GM23338 (cell line): ENCODE measurements around the gene NOSTRIN. TPM values are rescaled to one million over a fixed set of nuclear protein-coding genes. Genes with fewer than 3 reads are reported as not detected.

ENCODE experiments used
- ATAC-seq: fragments of 200-7000 bp; cut with Tn5 transposase; 3 replicates; pipeline ENCODE4 v1.9.1; 2020
- DNase-seq: peaks from one replicate; pipeline ENCODE4 v3.0.0-alpha.2; 2015; ENCODE audit warnings: low spot score
- H2AFZ ChIP-seq: fragments of 200-600 bp; sonication (generic); 2 replicates; pipeline ENCODE4 v1.8.0; 2016; ENCODE audit warnings: antibody characterized with exemption, mild to moderate bottlenecking, moderate library complexity
- H3F3A ChIP-seq: fragments of 200-600 bp; sonication (generic); replicated peaks from 2 replicates; pipeline ENCODE4 v1.8.0; 2017; ENCODE audit warnings: antibody characterized with exemption, mixed run types, low read depth
- H3K27ac ChIP-seq: fragments of 200-600 bp; sonication (generic); 2 replicates; pipeline ENCODE4 v1.6.1; 2016; ENCODE audit warnings: low read depth
- H3K27me3 ChIP-seq: fragments of 200-600 bp; sonication (generic); 2 replicates; pipeline ENCODE4 v1.8.0; 2016; ENCODE audit warnings: mild to moderate bottlenecking, mixed run types, moderate library complexity; ENCODE audit not compliant: insufficient read depth
- H3K36me3 ChIP-seq: fragments of 200-600 bp; sonication (generic); 2 replicates; pipeline ENCODE4 v1.8.0; 2016; ENCODE audit warnings: mild to moderate bottlenecking; ENCODE audit not compliant: insufficient read depth
- H3K4me1 ChIP-seq: fragments of 200-600 bp; sonication (generic); 2 replicates; pipeline ENCODE4 v1.8.0; 2016; ENCODE audit warnings: mild to moderate bottlenecking, moderate library complexity; ENCODE audit not compliant: insufficient read depth
- H3K4me2 ChIP-seq: fragments of 200-600 bp; sonication (generic); 2 replicates; pipeline ENCODE4 v1.7.1; 2017; ENCODE audit warnings: mixed run types
- H3K4me3 ChIP-seq: fragments of 200-600 bp; sonication (generic); 2 replicates; pipeline ENCODE4 v1.6.1; 2016; ENCODE audit warnings: mixed run types
- H3K79me2 ChIP-seq: fragments of 200-600 bp; sonication (generic); replicated peaks from 2 replicates; pipeline ENCODE4 v1.8.0; 2017; ENCODE audit warnings: mild to moderate bottlenecking; ENCODE audit not compliant: insufficient read depth
- H3K9me2 ChIP-seq: fragments of 200-600 bp; sonication (generic); 2 replicates; pipeline ENCODE4 v1.8.0; 2017; ENCODE audit not compliant: insufficient read depth
- H4K20me1 ChIP-seq: fragments of 200-600 bp; sonication (generic); replicated peaks from 2 replicates; pipeline ENCODE4 v1.8.0; 2017; ENCODE audit warnings: mild to moderate bottlenecking; ENCODE audit not compliant: insufficient read depth
- H3K27ac Mint-ChIP-seq: 2 replicates; pipeline ENCODE4 v1.8.0; 2020; ENCODE audit warnings: inconsistent platforms, mild to moderate bottlenecking, moderate library complexity, mixed read lengths
- H3K27me3 Mint-ChIP-seq: 3 replicates; pipeline ENCODE4 v1.8.0; 2022; ENCODE audit warnings: low read depth, mild to moderate bottlenecking, moderate library complexity, mixed read lengths, inconsistent platforms; ENCODE audit not compliant: insufficient read depth, poor library complexity
- H3K36me3 Mint-ChIP-seq: 3 replicates; pipeline ENCODE4 v1.8.0; 2021; ENCODE audit warnings: low read depth, mild to moderate bottlenecking, inconsistent platforms, moderate library complexity, mixed read lengths
- H3K4me1 Mint-ChIP-seq: 3 replicates; pipeline ENCODE4 v1.8.0; 2020; ENCODE audit warnings: mild to moderate bottlenecking, inconsistent platforms, mixed read lengths
- H3K4me3 Mint-ChIP-seq: 3 replicates; pipeline ENCODE4 v1.8.0; 2021; ENCODE audit warnings: moderate library complexity, mild to moderate bottlenecking, inconsistent platforms, mixed read lengths
- H3K9me3 Mint-ChIP-seq: 3 replicates; pipeline ENCODE4 v1.8.0; 2020; ENCODE audit warnings: moderate library complexity, mild to moderate bottlenecking, inconsistent platforms, mixed read lengths
- CREB1 ChIP-seq: fragments of 250-450 bp; sonication (Bioruptor Pico); IDR thresholded peaks from 2 replicates; pipeline ENCODE4 v1.5.0; 2020; ENCODE audit warnings: low read depth, mild to moderate bottlenecking, moderate library complexity
- EZH2 ChIP-seq: fragments of 200-600 bp; sonication (generic); IDR thresholded peaks from one replicate; pipeline ENCODE4 v1.8.0; 2017; ENCODE audit warnings: antibody characterized with exemption, mild to moderate bottlenecking, low read depth; ENCODE audit not compliant: unreplicated experiment
- EZH2phosphoT487 ChIP-seq: fragments of 200-600 bp; sonication (generic); IDR thresholded peaks from one replicate; pipeline ENCODE4 v1.8.1; 2018; ENCODE audit warnings: antibody characterized with exemption; ENCODE audit not compliant: unreplicated experiment
- JUNB ChIP-seq: IDR thresholded peaks from one replicate; pipeline ENCODE4 v1.6.1; 2016; ENCODE audit warnings: antibody characterized with exemption; ENCODE audit not compliant: unreplicated experiment
- NANOG ChIP-seq: IDR thresholded peaks from 2 replicates; pipeline ENCODE4 v1.6.1; 2016; ENCODE audit warnings: antibody characterized with exemption, borderline replicate concordance
- POLR2AphosphoS5 ChIP-seq: IDR thresholded peaks from 2 replicates; pipeline ENCODE4 v1.6.1; 2016; ENCODE audit warnings: antibody characterized with exemption, low read depth
- REST ChIP-seq: IDR thresholded peaks from one replicate; pipeline ENCODE4 v1.6.1; 2018; ENCODE audit warnings: antibody characterized with exemption; ENCODE audit not compliant: unreplicated experiment
- STAT1 ChIP-seq: IDR thresholded peaks from one replicate; pipeline ENCODE4 v1.6.1; 2016; ENCODE audit warnings: antibody characterized with exemption; ENCODE audit not compliant: unreplicated experiment
- ZNF114 ChIP-seq: fragments of 250-450 bp; sonication (Bioruptor Pico); IDR thresholded peaks from 2 replicates; pipeline ENCODE4 v1.5.0; 2020; ENCODE audit warnings: mild to moderate bottlenecking, moderate library complexity
- ZNF331 ChIP-seq: fragments of 250-450 bp; sonication (Bioruptor Pico); IDR thresholded peaks from 2 replicates; pipeline ENCODE4 v1.5.0; 2020; ENCODE audit warnings: low read depth, mild to moderate bottlenecking, moderate library complexity
- polyA plus RNA-seq: library from polyadenylated mRNA; unstranded; fragments of >200 nt; fragmentation: Nextera tagmentation; extraction: Ambion mirVana; gene quantifications from 2 replicates; pipeline ENCODE4 v1.2.1, GENCODE V29; 2016
- total RNA-seq: library from RNA; depleted of rRNA; stranded (reverse); fragments of >200 nt; shearing (Covaris generic); gene quantifications from 2 replicates; pipeline ENCODE4 v1.2.3, GENCODE V29; 2014
- TF ChIP-seq, protein P1 (sequence below), 2 experiments: fragments of 200-600 bp in 1 of 2; sonication (generic) in 1 of 2; conservative IDR thresholded peaks; 2 replicates each; pipeline versions ENCODE4 v1.5.1 to v1.6.1; 2016 to 2017; ENCODE audit warnings: antibody characterized with exemption in 2 of 2, low read depth in 2 of 2, mild to moderate bottlenecking in 2 of 2, moderate library complexity in 1 of 2
- TF ChIP-seq, protein P2 (sequence below): IDR thresholded peaks from 2 replicates; pipeline ENCODE4 v1.6.1; 2016; ENCODE audit warnings: antibody characterized with exemption
- TF ChIP-seq, protein P3 (sequence below): fragments of 250-450 bp; sonication (Bioruptor Pico); IDR thresholded peaks from 2 replicates; pipeline ENCODE4 v1.5.0; 2020; ENCODE audit warnings: mild to moderate bottlenecking, moderate library complexity

Gene NOSTRIN
- total and polyA plus RNA-seq, 2 experiments from 2014 or later: 1.8 TPM; not detected in 1

DNA sequence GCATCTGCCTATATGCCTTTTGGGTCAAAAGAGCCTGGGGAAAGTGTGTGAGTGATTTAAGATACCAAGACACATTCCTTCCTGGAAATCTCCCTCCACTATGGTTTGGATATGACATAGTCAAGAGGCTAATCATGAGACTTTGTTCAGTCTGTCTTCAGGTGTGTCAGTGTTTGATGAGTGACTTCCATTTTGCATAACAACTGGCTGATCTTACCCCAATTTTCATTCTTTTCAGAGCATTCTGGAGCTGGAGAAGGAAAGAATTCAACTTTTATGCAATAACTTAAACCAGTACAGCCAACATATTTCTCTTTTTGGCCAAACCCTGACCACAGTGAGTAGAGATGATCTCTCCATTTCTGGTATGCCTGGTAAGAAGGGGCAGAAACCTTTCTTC, 48.4 kb downstream of the NOSTRIN start:
- peaks cover 2% of the 10 kb centered on the region for H3K27me3 Mint-ChIP-seq
- H3K27ac Mint-ChIP-seq: no peak overlapping the region
- Histone ChIP-seq H3K9me2 (no peaks in the 10 kb centered on the region), H2AFZ (no peak overlapping the region), H3K27me3 (no peaks in the 10 kb centered on the region), H4K20me1 (no peaks in the 10 kb centered on the region), H3F3A (no peaks in the 10 kb centered on the region), H3K4me1 (no peaks in the 10 kb centered on the region), H3K27ac (no peak overlapping the region), H3K36me3 (no peaks in the 10 kb centered on the region), H3K4me3 (no peak overlapping the region), H3K4me2 (no peak overlapping the region), H3K79me2 (no peaks in the 10 kb centered on the region)
- ATAC-seq (no peak), DNase-seq (no peak)
- no peak overlapping the region for H3K4me3 Mint-ChIP-seq
- H3K36me3 Mint-ChIP-seq: peaks cover 8% of the 10 kb centered on the region; the same call in 2 of the 3 replicates
- H3K9me3 Mint-ChIP-seq: no peaks in the 10 kb centered on the region
- TF ChIP-seq, protein P1, sequence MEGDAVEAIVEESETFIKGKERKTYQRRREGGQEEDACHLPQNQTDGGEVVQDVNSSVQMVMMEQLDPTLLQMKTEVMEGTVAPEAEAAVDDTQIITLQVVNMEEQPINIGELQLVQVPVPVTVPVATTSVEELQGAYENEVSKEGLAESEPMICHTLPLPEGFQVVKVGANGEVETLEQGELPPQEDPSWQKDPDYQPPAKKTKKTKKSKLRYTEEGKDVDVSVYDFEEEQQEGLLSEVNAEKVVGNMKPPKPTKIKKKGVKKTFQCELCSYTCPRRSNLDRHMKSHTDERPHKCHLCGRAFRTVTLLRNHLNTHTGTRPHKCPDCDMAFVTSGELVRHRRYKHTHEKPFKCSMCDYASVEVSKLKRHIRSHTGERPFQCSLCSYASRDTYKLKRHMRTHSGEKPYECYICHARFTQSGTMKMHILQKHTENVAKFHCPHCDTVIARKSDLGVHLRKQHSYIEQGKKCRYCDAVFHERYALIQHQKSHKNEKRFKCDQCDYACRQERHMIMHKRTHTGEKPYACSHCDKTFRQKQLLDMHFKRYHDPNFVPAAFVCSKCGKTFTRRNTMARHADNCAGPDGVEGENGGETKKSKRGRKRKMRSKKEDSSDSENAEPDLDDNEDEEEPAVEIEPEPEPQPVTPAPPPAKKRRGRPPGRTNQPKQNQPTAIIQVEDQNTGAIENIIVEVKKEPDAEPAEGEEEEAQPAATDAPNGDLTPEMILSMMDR (conservative IDR thresholded peaks at IDR 0.05; ENCODE audit: low read depth in 2 of 2): no peak
- TF ChIP-seq STAT1 (no peak), NANOG (no peak), EZH2 (no peak), POLR2AphosphoS5 (no peak), JUNB (no peak), ZNF331 (CRISPR knock-in tag) (no peak), EZH2phosphoT487 (no peak), CREB1 (CRISPR knock-in tag) (no peak), ZNF114 (CRISPR knock-in tag) (no peak), REST (no peak)
- TF ChIP-seq, protein P2, sequence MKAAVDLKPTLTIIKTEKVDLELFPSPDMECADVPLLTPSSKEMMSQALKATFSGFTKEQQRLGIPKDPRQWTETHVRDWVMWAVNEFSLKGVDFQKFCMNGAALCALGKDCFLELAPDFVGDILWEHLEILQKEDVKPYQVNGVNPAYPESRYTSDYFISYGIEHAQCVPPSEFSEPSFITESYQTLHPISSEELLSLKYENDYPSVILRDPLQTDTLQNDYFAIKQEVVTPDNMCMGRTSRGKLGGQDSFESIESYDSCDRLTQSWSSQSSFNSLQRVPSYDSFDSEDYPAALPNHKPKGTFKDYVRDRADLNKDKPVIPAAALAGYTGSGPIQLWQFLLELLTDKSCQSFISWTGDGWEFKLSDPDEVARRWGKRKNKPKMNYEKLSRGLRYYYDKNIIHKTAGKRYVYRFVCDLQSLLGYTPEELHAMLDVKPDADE: no peak
- TF ChIP-seq, protein P3, sequence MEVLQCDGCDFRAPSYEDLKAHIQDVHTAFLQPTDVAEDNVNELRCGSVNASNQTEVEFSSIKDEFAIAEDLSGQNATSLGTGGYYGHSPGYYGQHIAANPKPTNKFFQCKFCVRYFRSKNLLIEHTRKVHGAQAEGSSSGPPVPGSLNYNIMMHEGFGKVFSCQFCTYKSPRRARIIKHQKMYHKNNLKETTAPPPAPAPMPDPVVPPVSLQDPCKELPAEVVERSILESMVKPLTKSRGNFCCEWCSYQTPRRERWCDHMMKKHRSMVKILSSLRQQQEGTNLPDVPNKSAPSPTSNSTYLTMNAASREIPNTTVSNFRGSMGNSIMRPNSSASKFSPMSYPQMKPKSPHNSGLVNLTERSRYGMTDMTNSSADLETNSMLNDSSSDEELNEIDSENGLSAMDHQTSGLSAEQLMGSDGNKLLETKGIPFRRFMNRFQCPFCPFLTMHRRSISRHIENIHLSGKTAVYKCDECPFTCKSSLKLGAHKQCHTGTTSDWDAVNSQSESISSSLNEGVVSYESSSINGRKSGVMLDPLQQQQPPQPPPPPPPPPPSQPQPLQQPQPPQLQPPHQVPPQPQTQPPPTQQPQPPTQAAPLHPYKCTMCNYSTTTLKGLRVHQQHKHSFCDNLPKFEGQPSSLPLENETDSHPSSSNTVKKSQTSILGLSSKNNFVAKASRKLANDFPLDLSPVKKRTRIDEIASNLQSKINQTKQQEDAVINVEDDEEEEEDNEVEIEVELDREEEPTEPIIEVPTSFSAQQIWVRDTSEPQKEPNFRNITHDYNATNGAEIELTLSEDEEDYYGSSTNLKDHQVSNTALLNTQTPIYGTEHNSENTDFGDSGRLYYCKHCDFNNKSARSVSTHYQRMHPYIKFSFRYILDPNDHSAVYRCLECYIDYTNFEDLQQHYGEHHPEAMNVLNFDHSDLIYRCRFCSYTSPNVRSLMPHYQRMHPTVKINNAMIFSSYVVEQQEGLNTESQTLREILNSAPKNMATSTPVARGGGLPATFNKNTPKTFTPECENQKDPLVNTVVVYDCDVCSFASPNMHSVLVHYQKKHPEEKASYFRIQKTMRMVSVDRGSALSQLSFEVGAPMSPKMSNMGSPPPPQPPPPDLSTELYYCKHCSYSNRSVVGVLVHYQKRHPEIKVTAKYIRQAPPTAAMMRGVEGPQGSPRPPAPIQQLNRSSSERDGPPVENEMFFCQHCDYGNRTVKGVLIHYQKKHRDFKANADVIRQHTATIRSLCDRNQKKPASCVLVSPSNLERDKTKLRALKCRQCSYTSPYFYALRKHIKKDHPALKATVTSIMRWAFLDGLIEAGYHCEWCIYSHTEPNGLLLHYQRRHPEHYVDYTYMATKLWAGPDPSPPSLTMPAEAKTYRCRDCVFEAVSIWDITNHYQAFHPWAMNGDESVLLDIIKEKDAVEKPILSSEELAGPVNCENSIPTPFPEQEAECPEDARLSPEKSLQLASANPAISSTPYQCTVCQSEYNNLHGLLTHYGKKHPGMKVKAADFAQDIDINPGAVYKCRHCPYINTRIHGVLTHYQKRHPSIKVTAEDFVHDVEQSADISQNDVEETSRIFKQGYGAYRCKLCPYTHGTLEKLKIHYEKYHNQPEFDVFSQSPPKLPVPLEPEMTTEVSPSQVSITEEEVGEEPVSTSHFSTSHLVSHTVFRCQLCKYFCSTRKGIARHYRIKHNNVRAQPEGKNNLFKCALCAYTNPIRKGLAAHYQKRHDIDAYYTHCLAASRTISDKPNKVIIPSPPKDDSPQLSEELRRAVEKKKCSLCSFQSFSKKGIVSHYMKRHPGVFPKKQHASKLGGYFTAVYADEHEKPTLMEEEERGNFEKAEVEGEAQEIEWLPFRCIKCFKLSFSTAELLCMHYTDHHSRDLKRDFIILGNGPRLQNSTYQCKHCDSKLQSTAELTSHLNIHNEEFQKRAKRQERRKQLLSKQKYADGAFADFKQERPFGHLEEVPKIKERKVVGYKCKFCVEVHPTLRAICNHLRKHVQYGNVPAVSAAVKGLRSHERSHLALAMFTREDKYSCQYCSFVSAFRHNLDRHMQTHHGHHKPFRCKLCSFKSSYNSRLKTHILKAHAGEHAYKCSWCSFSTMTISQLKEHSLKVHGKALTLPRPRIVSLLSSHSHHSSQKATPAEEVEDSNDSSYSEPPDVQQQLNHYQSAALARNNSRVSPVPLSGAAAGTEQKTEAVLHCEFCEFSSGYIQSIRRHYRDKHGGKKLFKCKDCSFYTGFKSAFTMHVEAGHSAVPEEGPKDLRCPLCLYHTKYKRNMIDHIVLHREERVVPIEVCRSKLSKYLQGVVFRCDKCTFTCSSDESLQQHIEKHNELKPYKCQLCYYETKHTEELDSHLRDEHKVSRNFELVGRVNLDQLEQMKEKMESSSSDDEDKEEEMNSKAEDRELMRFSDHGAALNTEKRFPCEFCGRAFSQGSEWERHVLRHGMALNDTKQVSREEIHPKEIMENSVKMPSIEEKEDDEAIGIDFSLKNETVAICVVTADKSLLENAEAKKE: no peak
- H3K4me1 Mint-ChIP-seq: peaks cover 1% of the 10 kb centered on the region; the same call in 2 of the 3 replicates
